Activated T-helper 17 cell treated with anti-CD3 and anti-CD28 coated beads, Interleukin-2, amount 50 U/mL, for 72 hours (primary cell): ENCODE measurements around the gene PEX6. TPM values are rescaled to one million over a fixed set of nuclear protein-coding genes. Genes with fewer than 3 reads are reported as not detected.
"Not testable (repeated sequence)": the region's sequence is repeated elsewhere in the genome, so short reads cannot be mapped to it uniquely, and the experiment has no call there.

ENCODE experiments used
- ATAC-seq: fragments of 150-1000 bp; cut with Tn5 transposase; replicated peaks from 2 replicates; pipeline ENCODE4 v1.10.0; 2021; ENCODE audit warnings: mild to moderate bottlenecking, moderate library complexity
- H3K27ac Mint-ChIP-seq: one replicate; pipeline ENCODE4 v1.8.0; 2022; ENCODE audit warnings: mixed read lengths
- H3K27me3 Mint-ChIP-seq: one replicate; pipeline ENCODE4 v1.8.0; 2022; ENCODE audit warnings: mixed read lengths
- H3K36me3 Mint-ChIP-seq: one replicate; pipeline ENCODE4 v1.8.0; 2022; ENCODE audit warnings: low read depth, mild to moderate bottlenecking, mixed read lengths
- H3K4me1 Mint-ChIP-seq: one replicate; pipeline ENCODE4 v1.8.0; 2022; ENCODE audit warnings: mixed read lengths
- H3K4me3 Mint-ChIP-seq: one replicate; pipeline ENCODE4 v1.8.0; 2022; ENCODE audit warnings: mild to moderate bottlenecking, mixed read lengths
- H3K9me3 Mint-ChIP-seq: one replicate; pipeline ENCODE4 v1.8.0; 2022; ENCODE audit warnings: mixed read lengths
- total RNA-seq, 2 donors: library from RNA; stranded (reverse); gene quantifications; one replicate each; pipeline ENCODE4 v1.2.3, GENCODE V29; 2022

The PEX6 gene
- total RNA-seq, 2 donors from 2014 or later = 9.6 to 16.4 TPM

- no peak overlapping the region for H3K4me3 Mint-ChIP-seq
Observed at GRCh38 chr6:42967228-42967627, 11.8 kb downstream of the PEX6 start.

DNA sequence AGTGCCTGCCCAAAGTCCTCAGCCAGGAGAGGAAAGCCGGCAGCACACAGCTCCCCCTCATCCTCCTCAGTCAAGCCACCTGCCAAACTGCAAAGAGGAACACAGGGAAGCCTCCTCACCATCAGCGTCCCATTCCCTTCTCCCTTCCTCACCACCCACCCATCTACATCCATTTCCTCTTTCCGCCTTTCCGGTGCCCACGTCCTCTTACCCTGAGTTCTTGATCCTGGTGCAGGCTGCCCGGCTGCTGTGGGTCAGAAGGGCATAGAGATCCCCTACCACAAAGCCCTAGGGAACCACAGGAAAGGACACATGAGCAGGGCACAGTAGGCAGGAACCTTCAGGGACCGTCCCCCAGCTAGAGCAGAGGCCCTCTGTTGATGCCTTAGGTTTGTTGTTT lies 12.4 kb downstream of the PEX6 start:
- no peak for ATAC-seq
- Mint-ChIP-seq H3K27me3 (no peaks in the 10 kb centered on the region), H3K4me3 (no peak overlapping the region), H3K36me3 (peaks cover 41% of the 10 kb centered on the region), H3K4me1 (peaks cover 5% of the 10 kb centered on the region), H3K9me3 (no peaks in the 10 kb centered on the region), H3K27ac (no peak overlapping the region)

More at GRCh38 chr6:42967228-42967627, 11.8 kb downstream of the PEX6 start:
- Mint-ChIP-seq H3K27ac (no peak overlapping the region), H3K9me3 (no peaks in the 10 kb centered on the region), H3K4me1 (peaks cover 7% of the 10 kb centered on the region), H3K36me3 (peaks cover 43% of the 10 kb centered on the region), H3K27me3 (no peaks in the 10 kb centered on the region)
- ATAC-seq = no peak

DNA sequence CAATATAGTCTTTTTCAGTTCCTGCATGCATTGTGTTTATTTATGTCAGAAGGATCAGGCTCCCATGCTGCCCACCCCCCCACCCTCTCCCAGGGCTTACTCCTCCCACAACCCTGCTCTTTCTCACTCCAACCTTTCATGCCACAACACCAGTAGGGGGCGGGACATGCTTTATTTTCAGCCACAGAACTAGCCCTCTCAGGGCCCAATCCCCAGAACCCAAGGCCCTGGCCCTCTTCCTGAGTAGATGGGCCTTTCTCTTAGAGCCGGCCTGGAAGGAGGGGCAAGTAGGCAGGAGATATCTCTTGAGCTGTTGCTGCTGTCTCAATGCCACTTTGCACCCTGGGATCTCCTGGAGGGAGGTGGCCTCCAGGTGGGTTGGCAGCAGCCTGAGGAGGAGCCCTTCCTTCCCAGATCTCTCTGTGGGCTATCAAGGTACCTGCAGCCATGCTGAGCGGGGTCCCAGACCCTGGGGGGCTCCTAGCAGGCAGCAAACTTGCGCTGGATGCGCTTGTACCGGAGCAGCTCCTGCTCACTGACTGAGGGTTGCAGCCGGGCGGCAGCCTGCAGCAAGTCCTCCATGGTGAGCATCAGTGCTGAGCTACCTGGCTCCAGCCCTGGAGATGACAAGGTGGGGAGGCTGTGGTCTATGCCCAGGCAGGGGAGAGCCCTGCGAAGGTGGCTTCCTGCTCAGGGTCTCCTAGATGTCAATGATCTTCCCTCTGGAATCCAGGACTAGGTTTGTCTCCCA lies 15.0 kb downstream of the PEX6 start:
- Mint-ChIP-seq H3K4me3 (no peak overlapping the region), H3K4me1 (peaks cover 4% of the 10 kb centered on the region), H3K9me3 (no peaks in the 10 kb centered on the region), H3K27ac (no peak overlapping the region), H3K36me3 (peaks cover 35% of the 10 kb centered on the region), H3K27me3 (no peaks in the 10 kb centered on the region)
- peak; percentile 65 for ATAC-seq

DNA sequence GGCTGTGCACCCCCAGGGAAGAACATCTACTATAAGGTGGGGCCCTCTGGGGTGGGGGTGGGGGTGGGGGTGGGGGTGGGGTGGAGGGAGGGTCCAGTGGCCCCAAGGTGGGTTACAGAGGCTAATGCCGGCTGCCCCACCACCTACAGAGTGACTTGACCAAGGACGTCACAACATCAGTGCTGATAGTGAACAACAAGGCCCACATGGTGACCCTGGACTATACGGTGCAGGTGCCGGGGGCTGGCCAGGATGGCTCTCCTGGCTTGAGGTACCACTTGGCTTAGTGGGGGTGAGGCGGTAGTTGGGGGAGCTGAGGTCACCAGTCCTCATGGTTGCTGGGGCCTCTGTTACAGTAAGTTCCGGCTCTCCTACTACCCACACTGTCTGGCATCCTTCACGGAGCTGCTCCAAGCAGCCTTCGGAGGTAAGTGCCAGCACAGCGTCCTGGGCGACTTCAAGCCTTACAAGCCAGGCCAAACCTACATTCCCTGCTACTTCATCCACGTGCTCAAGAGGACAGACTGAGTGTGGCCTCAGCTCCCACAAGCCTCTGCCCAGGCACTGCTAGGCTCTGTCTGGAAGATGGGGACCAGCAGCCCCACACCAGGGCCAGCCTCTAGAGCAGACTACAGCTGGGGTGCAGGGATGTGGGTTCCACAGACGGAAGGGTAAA lies 15.7 kb downstream of the PEX6 start:
- Mint-ChIP-seq H3K9me3 (no peaks in the 10 kb centered on the region), H3K27ac (no peak overlapping the region), H3K36me3 (peaks cover 35% of the 10 kb centered on the region), H3K4me3 (no peak overlapping the region), H3K4me1 (peaks cover 4% of the 10 kb centered on the region), H3K27me3 (no peaks in the 10 kb centered on the region)
- no peak for ATAC-seq

GRCh38 chr6:42962502-42963178 lies 16.3 kb downstream of the PEX6 start:
- H3K4me3 Mint-ChIP-seq = no peak overlapping the region
- H3K9me3 Mint-ChIP-seq = no peaks in the 10 kb centered on the region
- H3K36me3 Mint-ChIP-seq = peaks cover 28% of the 10 kb centered on the region
- H3K4me1 Mint-ChIP-seq = peaks cover 4% of the 10 kb centered on the region
- no peak for ATAC-seq
- H3K27me3 Mint-ChIP-seq = no peaks in the 10 kb centered on the region
- H3K27ac Mint-ChIP-seq = no peak overlapping the region

GRCh38 chr6:42962096-42962495 lies 16.9 kb downstream of the PEX6 start:
- no peaks in the 10 kb centered on the region for H3K27me3 Mint-ChIP-seq
- H3K36me3 Mint-ChIP-seq = peaks cover 23% of the 10 kb centered on the region
- H3K4me3 Mint-ChIP-seq = no peak overlapping the region
- H3K4me1 Mint-ChIP-seq = peaks cover 4% of the 10 kb centered on the region
- no peak for ATAC-seq
- no peak overlapping the region for H3K27ac Mint-ChIP-seq
- no peaks in the 10 kb centered on the region for H3K9me3 Mint-ChIP-seq

- H3K4me1 Mint-ChIP-seq = peaks cover 4% of the 10 kb centered on the region
- H3K4me3 Mint-ChIP-seq = peak overlapping the region; percentile 67
- no peaks in the 10 kb centered on the region for H3K27me3 Mint-ChIP-seq
- no peak for ATAC-seq
- no peaks in the 10 kb centered on the region for H3K9me3 Mint-ChIP-seq
- no peak overlapping the region for H3K27ac Mint-ChIP-seq
- peaks cover 14% of the 10 kb centered on the region for H3K36me3 Mint-ChIP-seq
Observed at GRCh38 chr6:42961020-42961470, 17.9 kb downstream of the PEX6 start.

DNA sequence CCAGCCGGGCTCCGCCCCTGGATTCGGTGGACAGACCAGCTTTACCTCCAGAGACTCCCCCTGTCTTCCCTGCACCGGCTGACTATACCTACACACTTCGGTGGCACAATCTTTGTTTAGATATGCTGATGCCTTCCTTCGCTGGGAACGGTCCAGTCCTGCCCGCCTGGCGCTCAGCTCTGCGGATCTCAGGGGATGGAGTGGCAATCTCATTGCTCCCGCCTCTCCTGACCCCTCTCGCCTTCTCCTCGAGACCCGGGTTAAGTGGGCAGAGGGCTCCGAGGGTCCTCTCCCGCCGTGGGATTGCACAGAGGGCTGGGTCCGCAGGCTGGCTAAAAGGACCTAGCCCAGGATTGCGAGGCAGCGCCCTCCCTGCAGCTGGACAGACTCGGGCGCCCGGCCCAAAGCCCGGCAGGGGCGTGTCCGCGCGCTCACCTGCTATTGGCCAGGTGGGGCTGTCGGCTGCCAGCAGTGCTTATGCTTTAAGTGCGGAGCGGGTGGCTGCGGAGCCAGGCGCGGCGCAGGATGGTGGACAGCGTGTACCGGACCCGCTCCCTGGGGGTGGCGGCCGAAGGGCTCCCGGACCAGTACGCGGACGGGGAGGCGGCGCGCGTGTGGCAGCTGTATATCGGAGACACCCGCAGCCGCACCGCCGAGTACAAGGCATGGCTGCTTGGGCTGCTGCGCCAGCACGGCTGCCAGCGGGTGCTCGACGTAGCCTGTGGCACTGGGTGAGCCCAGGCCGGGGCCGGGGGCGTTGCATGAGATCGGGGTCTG lies 18.6 kb downstream of the PEX6 start, which contains the start of gene GNMT:
TSS of gene GNMT (plus strand) at position 512 of the 777 bp plus-strand sequence. CDS start at position 526, 14 bp downstream.
- ATAC-seq = peak; percentile 86
- H3K27ac Mint-ChIP-seq = no peak within 1 kb of the TSS

GRCh38 chr6:42959917-42960242 lies 19.1 kb downstream of the PEX6 start:
- Mint-ChIP-seq H3K36me3 (peaks cover 5% of the 10 kb centered on the region), H3K27me3 (no peaks in the 10 kb centered on the region), H3K9me3 (no peaks in the 10 kb centered on the region), H3K4me1 (peaks cover 4% of the 10 kb centered on the region), H3K27ac (no peak overlapping the region), H3K4me3 (peak overlapping the region; percentile 67)
- ATAC-seq = no peak

More for the DNA sequence above, 18.6 kb downstream of the PEX6 start, which contains the start of gene GNMT:
- Mint-ChIP-seq H3K27me3 (no peaks in the 10 kb centered on the region), H3K36me3 (peaks cover 8% of the 10 kb centered on the region), H3K4me1 (peaks cover 4% of the 10 kb centered on the region), H3K4me3 (peak within 1 kb of the TSS; percentile 67), H3K9me3 (no peaks in the 10 kb centered on the region)

- Mint-ChIP-seq H3K9me3 (no peaks in the 10 kb centered on the region), H3K4me1 (peaks cover 4% of the 10 kb centered on the region), H3K4me3 (no peak overlapping the region), H3K36me3 (no peaks in the 10 kb centered on the region), H3K27ac (no peak overlapping the region), H3K27me3 (no peaks in the 10 kb centered on the region)
- ATAC-seq = no peak
Observed at GRCh38 chr6:42958125-42958524, 20.9 kb downstream of the PEX6 start.

DNA sequence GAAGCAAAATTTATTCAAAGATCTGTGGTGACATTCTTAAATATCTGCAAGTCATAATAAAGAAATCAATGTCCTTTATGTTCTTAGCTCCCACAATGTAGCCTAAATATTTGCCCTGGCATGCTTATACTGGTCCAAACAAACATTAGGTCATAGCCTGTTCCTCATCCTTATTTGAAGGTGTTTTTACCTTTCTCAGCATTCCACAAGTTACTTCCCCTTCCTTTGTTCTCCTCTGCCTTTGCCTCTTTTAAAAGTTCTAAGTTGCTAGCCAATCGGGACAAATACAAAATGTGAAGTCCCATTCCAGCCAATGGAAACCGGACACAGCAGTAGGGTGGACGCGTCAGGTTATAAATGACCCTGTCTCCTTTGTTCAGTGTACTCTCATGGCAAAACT lies 24.6 kb downstream of the PEX6 start:
- H3K4me3 Mint-ChIP-seq, H3K9me3 Mint-ChIP-seq, ATAC-seq, H3K36me3 Mint-ChIP-seq, H3K27me3 Mint-ChIP-seq, H3K27ac Mint-ChIP-seq, H3K4me1 Mint-ChIP-seq: not testable (repeated sequence)

GRCh38 chr6:42952389-42952788 lies 26.6 kb downstream of the PEX6 start:
- no peaks in the 10 kb centered on the region for H3K9me3 Mint-ChIP-seq
- H3K4me1 Mint-ChIP-seq = no peaks in the 10 kb centered on the region
- no peak for ATAC-seq
- H3K36me3 Mint-ChIP-seq = peaks cover 13% of the 10 kb centered on the region
- H3K4me3 Mint-ChIP-seq = no peak overlapping the region
- H3K27ac Mint-ChIP-seq = no peak overlapping the region
- no peaks in the 10 kb centered on the region for H3K27me3 Mint-ChIP-seq

DNA sequence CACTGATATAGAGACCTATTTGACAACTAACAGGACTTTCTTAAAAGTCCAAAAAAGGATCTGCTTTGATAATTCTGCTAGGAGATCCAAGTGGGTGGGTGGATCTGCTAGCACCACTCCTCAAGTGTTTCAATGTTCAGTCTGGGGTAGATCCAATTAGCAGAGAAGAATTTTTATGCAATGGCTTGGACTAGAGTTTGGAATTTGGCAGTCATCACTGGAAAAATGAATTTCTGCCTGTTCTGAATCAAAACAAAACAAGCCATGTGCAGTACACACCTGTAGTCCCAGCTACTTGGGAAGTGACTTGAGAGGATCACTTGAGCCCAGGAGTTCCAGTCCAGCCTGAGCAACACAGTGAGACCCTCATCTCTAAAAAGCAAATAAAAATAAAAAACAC lies 31.0 kb downstream of the PEX6 start:
- Mint-ChIP-seq H3K9me3 (no peaks in the 10 kb centered on the region), H3K27ac (no peak overlapping the region), H3K36me3 (peaks cover 45% of the 10 kb centered on the region), H3K27me3 (no peaks in the 10 kb centered on the region), H3K4me3 (no peak overlapping the region), H3K4me1 (no peaks in the 10 kb centered on the region)
- no peak for ATAC-seq

DNA sequence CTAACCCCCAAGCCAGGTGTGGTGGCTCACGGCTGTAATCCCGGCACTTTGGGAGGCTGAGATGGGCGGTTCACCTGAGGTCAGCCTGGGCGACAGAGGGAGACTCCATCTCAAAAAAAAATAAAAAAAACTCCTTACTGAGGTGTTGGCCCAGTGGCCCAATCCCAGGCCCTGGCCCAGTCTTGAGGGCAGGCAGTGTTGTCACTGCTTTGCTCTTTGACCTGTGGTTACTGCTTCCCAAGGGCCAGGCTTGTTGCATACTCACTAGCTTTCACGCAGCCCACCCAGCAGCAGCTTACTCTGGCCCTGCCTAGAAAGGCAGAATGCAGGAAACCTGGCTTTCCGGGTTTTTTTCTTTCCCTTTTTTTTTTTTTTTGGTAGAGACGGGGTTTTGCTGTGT lies 36.5 kb downstream of the PEX6 start:
- Mint-ChIP-seq H3K4me3 (no peak overlapping the region), H3K9me3 (no peaks in the 10 kb centered on the region), H3K36me3 (peaks cover 82% of the 10 kb centered on the region), H3K27me3 (no peaks in the 10 kb centered on the region), H3K27ac (no peak overlapping the region), H3K4me1 (peaks cover 4% of the 10 kb centered on the region)
- no peak for ATAC-seq
